HepG2 (cell line): Measurements from ENCODE around the gene EPSTI1. TPM values are rescaled to one million over a fixed set of nuclear protein-coding genes. Genes with fewer than 3 reads are reported as not detected.

Source experiments
- EP300 ChIP-seq, 3 experiments: sonication (generic) in 1 of 3; formaldehyde crosslinking in 1 of 3; IDR thresholded peaks; 2 replicates each; pipeline versions ENCODE4 v1.5.1 to v1.6.1; 2011 to 2020; ENCODE audit warnings: low read depth in 2 of 3, low read length in 2 of 3, borderline replicate concordance in 1 of 3, improper control_type of control experiment in 1 of 3, mild to moderate bottlenecking in 1 of 3, missing genetic modification reagents in 1 of 3, moderate library complexity in 1 of 3
- ETV6 ChIP-seq: sonication (generic); formaldehyde crosslinking; conservative IDR thresholded peaks from 2 replicates; pipeline ENCODE4 v1.4.0; 2020; ENCODE audit warnings: missing genetic modification reagents
- KLF15 ChIP-seq: sonication (generic); formaldehyde crosslinking; IDR thresholded peaks from 2 replicates; pipeline ENCODE4 v1.8.1; 2023; ENCODE audit warnings: borderline replicate concordance, mild to moderate bottlenecking, inconsistent platforms, missing genetic modification reagents, mixed read lengths
- PAF1 ChIP-seq: IDR thresholded peaks from 2 replicates; pipeline ENCODE4 v1.6.1; 2016; ENCODE audit warnings: missing genetic modification reagents, missing compliant biosample characterization
- PHF5A ChIP-seq: IDR thresholded peaks from one replicate; pipeline ENCODE4 v1.6.1; 2018; ENCODE audit warnings: low read depth, missing genetic modification reagents; ENCODE audit not compliant: unreplicated experiment
- REST ChIP-seq, 2 experiments: IDR thresholded peaks; 2 replicates each; pipeline ENCODE4 v1.6.1; 2011 to 2012; ENCODE audit warnings: low read length in 2 of 2, borderline replicate concordance in 1 of 2, low read depth in 1 of 2, mild to moderate bottlenecking in 1 of 2, moderate library complexity in 1 of 2
- RFX1 ChIP-seq: fragments of 450-650 bp; IDR thresholded peaks from 2 replicates; pipeline ENCODE4 v1.6.1; 2017
- TEAD2 ChIP-seq: sonication (generic); formaldehyde crosslinking; IDR thresholded peaks from 2 replicates; pipeline ENCODE4 v1.9.0; 2021; ENCODE audit warnings: missing genetic modification reagents
- ZNF354B ChIP-seq: sonication (generic); formaldehyde crosslinking; IDR thresholded peaks from 2 replicates; pipeline ENCODE4 v1.8.0; 2022; ENCODE audit warnings: mild to moderate bottlenecking, missing genetic modification reagents
- ZNF543 ChIP-seq: sonication (generic); formaldehyde crosslinking; IDR thresholded peaks from 2 replicates; pipeline ENCODE4 v1.4.0; 2020; ENCODE audit warnings: mild to moderate bottlenecking, missing genetic modification reagents
- ZNF589 ChIP-seq: sonication (generic); formaldehyde crosslinking; conservative IDR thresholded peaks from 2 replicates; pipeline ENCODE4 v1.8.0; 2022; ENCODE audit warnings: mild to moderate bottlenecking, moderate library complexity, missing genetic modification reagents
- polyA plus RNA-seq, 8 experiments: library from polyadenylated mRNA; depleted of rRNA in 3 of 8; stranded (reverse) in 7 of 8; unstranded in 1 of 8; fragments of >200 nt; fragmentation: Illumina TruSeq in 4 of 8; extraction: Trizol in 4 of 8; gene quantifications; 2 replicates each; pipeline versions ENCODE4 v1.2.1 to v1.2.3, GENCODE V29; 2011 to 2016; ENCODE audit warnings: low read depth in 4 of 8, missing spikeins in 1 of 8, mixed read lengths in 1 of 8; ENCODE audit not compliant: insufficient read depth in 1 of 8
- total RNA-seq, 5 experiments: library from RNA; depleted of rRNA; stranded (reverse); fragments of >200 nt; fragmentation: Illumina TruSeq; extraction: Trizol; gene quantifications; 2 replicates each; pipeline ENCODE4 v1.2.3, GENCODE V29; 2016; ENCODE audit warnings: low read depth in 1 of 5
- TF ChIP-seq, protein P1 (sequence below): sonication (generic); formaldehyde crosslinking; conservative IDR thresholded peaks from 2 replicates; pipeline ENCODE4 v1.4.0; 2020; ENCODE audit warnings: mild to moderate bottlenecking, missing genetic modification reagents, moderate library complexity
- TF ChIP-seq, protein P2 (sequence below): fragments of 450-650 bp; IDR thresholded peaks from 2 replicates; pipeline ENCODE4 v1.6.1; 2017; ENCODE audit warnings: mild to moderate bottlenecking

EPSTI1 gene
- total and polyA plus RNA-seq, 2 of the 13 experiments (the other 11 are each of a cell fraction or from before 2014, with no cell fraction given) = 0.03 TPM; not detected in 1

DNA sequence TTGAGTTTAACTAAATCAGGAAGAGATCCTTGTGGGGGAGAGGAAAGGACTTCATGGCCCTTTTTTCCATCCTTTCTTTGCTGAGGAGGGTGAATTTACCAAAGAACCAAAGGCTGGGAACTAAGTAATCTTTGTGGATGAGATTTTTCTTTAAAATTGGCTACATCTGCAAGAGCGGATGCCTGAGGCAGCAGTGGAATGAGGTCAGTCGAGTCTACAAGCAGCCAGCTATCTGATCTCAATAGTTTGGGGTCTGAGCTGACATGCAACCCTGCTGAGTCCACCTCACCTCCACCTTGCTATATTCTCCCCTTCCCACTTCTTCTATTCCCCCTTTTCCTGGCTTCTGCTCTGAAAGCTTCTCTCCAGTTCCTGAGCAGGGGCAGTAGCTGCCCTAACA lies 27.8 kb upstream of the EPSTI1 start (continued):
- TF ChIP-seq, protein P1, sequence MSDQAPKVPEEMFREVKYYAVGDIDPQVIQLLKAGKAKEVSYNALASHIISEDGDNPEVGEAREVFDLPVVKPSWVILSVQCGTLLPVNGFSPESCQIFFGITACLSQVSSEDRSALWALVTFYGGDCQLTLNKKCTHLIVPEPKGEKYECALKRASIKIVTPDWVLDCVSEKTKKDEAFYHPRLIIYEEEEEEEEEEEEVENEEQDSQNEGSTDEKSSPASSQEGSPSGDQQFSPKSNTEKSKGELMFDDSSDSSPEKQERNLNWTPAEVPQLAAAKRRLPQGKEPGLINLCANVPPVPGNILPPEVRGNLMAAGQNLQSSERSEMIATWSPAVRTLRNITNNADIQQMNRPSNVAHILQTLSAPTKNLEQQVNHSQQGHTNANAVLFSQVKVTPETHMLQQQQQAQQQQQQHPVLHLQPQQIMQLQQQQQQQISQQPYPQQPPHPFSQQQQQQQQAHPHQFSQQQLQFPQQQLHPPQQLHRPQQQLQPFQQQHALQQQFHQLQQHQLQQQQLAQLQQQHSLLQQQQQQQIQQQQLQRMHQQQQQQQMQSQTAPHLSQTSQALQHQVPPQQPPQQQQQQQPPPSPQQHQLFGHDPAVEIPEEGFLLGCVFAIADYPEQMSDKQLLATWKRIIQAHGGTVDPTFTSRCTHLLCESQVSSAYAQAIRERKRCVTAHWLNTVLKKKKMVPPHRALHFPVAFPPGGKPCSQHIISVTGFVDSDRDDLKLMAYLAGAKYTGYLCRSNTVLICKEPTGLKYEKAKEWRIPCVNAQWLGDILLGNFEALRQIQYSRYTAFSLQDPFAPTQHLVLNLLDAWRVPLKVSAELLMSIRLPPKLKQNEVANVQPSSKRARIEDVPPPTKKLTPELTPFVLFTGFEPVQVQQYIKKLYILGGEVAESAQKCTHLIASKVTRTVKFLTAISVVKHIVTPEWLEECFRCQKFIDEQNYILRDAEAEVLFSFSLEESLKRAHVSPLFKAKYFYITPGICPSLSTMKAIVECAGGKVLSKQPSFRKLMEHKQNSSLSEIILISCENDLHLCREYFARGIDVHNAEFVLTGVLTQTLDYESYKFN (CRISPR knock-in tag) = no peak
- TF ChIP-seq ZNF354B (no peak), REST (IDR thresholded peaks at IDR 0.05; ENCODE audit: borderline replicate concordance in 1 of 2, low read depth in 1 of 2, low read length in 2 of 2) (no peak), KLF15 (CRISPR knock-in tag) (no peak), ZNF589 (CRISPR knock-in tag) (no peak), EP300 (IDR thresholded peaks at IDR 0.05; ENCODE audit: low read depth in 2 of 2, low read length in 2 of 2) (no peak), EP300 (CRISPR knock-in tag; IDR thresholded peaks at IDR 0.05; ENCODE audit: borderline replicate concordance) (no peak), TEAD2 (CRISPR knock-in tag) (no peak), PAF1 (CRISPR knock-in tag) (no peak), PHF5A (CRISPR knock-in tag) (no peak), ETV6 (CRISPR knock-in tag) (no peak), ZNF543 (no peak), RFX1 (no peak)
- TF ChIP-seq, protein P2, sequence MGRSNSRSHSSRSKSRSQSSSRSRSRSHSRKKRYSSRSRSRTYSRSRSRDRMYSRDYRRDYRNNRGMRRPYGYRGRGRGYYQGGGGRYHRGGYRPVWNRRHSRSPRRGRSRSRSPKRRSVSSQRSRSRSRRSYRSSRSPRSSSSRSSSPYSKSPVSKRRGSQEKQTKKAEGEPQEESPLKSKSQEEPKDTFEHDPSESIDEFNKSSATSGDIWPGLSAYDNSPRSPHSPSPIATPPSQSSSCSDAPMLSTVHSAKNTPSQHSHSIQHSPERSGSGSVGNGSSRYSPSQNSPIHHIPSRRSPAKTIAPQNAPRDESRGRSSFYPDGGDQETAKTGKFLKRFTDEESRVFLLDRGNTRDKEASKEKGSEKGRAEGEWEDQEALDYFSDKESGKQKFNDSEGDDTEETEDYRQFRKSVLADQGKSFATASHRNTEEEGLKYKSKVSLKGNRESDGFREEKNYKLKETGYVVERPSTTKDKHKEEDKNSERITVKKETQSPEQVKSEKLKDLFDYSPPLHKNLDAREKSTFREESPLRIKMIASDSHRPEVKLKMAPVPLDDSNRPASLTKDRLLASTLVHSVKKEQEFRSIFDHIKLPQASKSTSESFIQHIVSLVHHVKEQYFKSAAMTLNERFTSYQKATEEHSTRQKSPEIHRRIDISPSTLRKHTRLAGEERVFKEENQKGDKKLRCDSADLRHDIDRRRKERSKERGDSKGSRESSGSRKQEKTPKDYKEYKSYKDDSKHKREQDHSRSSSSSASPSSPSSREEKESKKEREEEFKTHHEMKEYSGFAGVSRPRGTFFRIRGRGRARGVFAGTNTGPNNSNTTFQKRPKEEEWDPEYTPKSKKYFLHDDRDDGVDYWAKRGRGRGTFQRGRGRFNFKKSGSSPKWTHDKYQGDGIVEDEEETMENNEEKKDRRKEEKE = no peak
